ENCODE results near the gene MARK2.
"Not testable (repeated sequence)": the region's sequence is repeated elsewhere in the genome, so short reads cannot be mapped to it uniquely, and the experiment has no call there.

MARK2 gene

DNA sequence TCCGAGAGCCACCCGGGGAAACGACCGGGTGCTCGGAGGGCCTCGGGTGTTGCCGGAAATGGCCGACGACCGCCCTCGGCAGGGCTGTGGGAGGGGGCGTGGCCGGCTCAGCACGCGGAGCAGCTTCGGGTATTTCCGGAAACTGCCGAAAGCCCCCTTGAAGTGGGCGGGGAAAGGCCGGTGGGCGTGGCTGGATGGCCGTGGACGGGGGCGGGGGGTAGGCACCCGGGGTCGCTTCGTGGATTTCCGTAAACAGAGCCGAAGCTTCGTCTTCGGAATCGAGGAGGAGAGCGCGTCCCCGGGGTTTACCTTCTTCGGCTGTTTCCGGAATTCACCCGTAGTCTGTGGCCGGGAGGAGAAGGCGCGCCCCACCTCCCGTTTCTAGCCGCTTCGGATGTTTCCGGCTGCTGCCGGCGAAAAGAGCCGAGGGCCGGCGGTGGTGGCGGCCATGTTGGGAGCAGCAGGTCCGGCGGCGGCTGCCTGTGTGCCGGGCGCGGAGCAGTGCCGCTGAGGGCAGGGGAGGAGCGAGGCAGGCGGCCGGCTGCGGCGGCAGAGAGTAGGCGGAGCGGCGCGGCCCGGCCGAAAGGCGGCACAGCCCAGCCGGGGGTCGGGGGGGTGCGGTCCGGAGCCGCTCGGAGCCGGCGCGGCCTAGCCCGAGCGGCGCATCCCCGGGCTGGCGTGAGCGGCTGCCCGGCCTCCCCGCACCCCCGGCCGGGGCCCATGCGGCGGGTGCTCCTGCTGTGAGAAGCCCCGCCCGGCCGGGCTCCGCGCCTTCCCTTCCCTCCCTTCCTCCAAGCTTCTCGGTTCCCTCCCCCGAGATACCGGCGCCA lies at the start of gene MARK2:
Gene MARK2 (plus strand): TSS at position 433 of the 830 bp plus-strand sequence. CDS start 397 bp downstream, at position 830.
- peak; percentile 99 to 100 for DNase-seq

GRCh38 chr11:63791495-63792167 lies 47.3 kb upstream of the MARK2 start:
- no peak for DNase-seq

DNA sequence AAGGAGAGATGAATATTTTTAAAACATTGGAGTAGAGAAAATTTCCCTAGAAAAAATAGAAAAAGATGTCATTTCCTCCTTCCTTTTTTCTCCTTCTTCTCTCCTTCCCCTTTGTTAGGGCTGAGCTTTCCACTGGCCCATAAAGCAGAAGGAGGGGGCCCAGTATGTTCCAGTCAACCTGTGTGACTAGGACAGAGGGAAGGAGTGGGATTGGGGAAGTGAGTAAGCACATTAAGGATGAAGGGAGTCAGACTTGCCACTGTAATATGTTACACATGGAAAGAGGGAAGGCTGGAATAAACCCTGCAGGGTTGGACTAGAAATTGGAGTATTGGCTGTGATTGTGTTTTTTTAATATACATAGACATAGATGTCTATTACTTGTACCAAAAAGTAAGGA lies 45.7 kb upstream of the MARK2 start:
- DNase-seq = no peak

GRCh38 chr11:63795066-63795465 lies 43.8 kb upstream of the MARK2 start:
- DNase-seq = no peak

DNA sequence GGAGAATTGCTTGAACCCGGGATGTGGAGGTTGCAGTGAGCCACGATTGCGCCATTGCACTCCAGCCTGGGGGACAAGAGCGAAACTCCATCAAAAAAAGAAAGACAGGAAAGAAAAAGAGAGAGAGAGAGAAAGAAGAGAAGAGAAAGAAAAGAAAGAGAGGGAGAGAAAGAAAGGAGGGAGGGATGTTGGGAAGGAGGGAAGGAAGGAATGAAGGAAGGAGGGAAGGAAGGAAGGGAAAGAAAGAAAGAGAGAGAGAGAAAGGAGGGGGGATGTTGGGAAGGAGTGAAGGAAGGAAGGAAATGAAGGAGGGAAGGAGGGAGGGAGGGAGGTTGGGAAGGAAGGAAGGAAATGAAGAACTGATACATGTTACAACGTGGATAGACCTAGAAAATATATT lies 38.0 kb upstream of the MARK2 start:
- no peak for DNase-seq

- no peak for DNase-seq
Measured at GRCh38 chr11:63802637-63803414, 36.1 kb upstream of the MARK2 start.

DNA sequence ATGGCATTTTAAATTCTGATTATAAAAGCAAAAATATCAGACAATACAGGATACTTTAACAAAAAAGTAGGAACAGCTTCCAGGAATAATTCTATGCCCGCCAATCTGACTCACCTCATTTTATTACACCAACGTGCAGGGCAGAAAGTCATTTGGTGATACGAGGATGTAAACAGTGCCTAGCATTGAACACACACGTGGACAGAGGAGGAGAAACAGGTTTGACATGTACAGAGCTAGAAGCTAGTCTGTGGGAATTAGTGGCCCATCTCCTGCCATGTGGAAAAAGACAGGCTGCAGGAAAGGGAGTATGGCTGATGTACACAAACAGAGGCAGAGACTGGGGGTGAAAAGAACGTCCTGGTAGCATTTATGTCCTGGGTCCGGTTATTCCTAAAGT lies 34.7 kb upstream of the MARK2 start:
- DNase-seq = no peak

- DNase-seq = no peak
Measured at GRCh38 chr11:63805844-63806415, 33.0 kb upstream of the MARK2 start.

- DNase-seq = not testable (repeated sequence)
Measured at GRCh38 chr11:63810383-63810782, 28.5 kb upstream of the MARK2 start.

- DNase-seq = no peak
Measured at GRCh38 chr11:63811522-63811921, 27.4 kb upstream of the MARK2 start.

DNA sequence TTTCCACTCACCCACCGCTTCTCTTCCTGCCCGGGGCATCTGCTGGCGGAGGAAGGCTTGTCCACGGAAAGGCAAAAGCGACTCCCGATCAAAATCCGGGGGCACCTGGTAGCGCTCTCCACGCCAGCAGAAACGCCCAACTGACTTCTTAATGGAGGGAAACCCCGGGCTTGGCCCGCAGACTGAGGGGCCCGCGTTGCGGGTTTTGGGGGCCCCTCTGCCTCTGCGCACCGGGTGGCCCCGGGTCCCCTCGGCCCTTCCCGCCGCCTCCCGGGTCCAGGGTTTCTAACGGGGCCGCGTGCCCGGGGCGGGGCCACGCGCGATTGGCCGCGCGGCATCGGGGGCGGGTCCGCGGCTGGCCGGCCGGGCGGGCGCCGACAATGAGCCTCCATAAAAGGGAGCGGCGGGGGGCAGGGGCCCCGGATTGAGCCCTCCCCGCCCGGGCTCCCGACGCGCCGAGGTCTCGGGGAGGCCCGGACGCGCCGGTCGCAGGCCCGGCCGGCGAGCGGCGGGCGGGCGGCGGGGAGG lies 25.8 kb upstream of the MARK2 start, which contains the start of gene SPINDOC:
Gene SPINDOC (plus strand): TSS at position 422 of the 528 bp plus-strand sequence. CDS start 231 bp downstream, outside the sequence.
- DNase-seq = peak; percentile 68 to 79

DNA sequence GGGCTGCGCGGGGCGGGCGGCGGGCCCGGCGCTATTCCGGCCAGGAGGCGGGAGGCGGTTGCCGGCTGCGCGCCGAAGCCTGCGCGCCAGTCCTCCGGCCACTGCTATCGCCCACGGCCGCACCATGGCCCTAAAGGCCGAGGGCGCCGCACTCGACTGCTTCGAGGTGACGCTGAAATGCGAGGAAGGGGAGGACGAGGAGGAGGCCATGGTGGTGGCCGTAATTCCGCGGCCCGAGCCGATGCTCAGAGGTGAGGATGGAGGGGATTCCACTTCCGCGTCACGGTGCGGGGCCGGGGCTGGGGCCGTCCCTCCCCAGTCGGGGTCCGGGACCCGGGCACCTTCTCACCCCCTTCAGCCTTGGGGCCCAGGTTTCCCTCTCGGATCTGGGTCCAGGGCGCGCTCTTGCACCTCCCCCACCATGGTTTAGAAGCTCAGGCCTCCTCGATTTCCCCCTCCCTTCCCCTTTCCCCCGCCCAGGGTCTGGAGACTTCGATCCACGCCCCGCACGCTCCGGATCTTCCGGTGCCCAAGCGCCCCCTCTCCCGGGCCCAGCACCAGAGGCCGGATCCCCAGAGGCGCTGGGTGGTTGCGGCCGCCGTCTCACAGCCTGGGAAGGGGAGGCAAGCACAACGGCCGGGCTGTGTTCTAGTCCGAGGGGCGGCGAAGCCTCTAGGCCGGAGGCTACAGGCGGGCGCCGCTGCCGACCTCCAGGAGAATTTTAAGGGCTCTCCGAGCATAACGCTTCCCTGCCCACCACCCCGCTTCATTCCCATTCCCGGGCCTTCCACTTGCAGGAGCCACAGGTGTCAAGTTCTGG lies 25.1 kb upstream of the MARK2 start:
- peak; percentile 13 to 26 for DNase-seq

GRCh38 chr11:63814383-63814736 lies 24.6 kb upstream of the MARK2 start:
- no peak for DNase-seq

DNA sequence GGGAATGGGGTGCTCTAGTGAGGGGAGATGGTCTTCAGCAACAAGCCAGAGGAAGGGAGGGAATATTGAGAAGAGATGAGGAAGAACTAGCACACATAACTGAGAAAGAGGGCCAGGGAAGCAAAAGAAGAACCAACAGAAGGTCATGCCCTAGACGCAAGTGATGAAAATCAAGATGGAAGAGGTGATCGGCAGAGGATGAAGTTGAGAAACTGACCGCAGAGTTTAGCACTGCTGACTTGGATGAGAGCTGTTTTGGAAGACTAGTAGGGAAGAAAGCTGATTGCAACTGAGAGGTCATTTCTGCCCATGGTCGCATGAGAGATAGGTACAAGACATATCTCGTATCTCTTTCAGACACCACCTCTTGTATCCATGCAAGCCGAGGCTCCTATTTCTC lies 22.7 kb upstream of the MARK2 start:
- no peak for DNase-seq

DNA sequence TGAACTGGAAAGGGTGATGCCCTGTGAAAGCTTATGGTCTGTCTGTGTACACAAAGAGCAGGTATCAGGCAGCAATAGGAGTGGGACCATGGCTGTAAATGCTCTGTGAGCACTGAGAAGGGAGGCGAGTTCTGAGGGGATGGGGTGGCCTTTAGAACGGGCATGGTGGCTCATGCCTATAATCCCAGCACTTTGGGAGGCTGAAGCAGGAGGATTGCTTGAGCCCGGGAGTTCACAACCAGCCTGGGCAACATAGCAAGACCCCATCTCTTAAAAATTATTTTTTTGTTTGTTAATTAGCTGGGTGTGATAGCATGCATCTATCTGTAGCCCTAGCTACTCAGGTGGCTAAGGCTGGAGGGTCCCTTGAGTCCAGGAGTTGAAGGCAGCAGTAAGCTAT lies 22.2 kb upstream of the MARK2 start:
- DNase-seq = no peak

GRCh38 chr11:63817758-63818498 lies 21.0 kb upstream of the MARK2 start:
- DNase-seq = no peak

DNA sequence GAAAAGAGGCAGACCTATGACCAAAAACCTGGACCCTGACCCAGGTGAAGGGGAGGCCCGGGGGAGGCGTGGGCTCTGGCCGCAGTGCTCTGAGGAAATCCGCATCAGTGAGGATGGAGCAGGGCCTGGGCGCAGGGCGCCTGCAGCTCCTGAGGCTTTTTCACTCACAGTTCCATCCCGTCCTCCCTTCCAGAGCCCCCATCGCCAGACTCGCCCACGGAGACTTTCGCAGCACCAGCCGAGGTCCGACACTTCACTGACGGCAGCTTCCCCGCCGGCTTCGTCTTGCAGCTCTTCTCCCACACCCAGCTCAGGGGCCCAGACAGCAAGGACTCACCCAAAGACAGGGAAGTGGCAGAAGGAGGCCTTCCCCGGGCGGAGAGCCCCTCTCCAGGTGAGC lies 20.3 kb upstream of the MARK2 start:
- DNase-seq = no peak

- DNase-seq = no peak
Measured at GRCh38 chr11:63821411-63821810, 17.5 kb upstream of the MARK2 start.

GRCh38 chr11:63826471-63827190 lies 12.3 kb upstream of the MARK2 start:
- DNase-seq = no peak

DNA sequence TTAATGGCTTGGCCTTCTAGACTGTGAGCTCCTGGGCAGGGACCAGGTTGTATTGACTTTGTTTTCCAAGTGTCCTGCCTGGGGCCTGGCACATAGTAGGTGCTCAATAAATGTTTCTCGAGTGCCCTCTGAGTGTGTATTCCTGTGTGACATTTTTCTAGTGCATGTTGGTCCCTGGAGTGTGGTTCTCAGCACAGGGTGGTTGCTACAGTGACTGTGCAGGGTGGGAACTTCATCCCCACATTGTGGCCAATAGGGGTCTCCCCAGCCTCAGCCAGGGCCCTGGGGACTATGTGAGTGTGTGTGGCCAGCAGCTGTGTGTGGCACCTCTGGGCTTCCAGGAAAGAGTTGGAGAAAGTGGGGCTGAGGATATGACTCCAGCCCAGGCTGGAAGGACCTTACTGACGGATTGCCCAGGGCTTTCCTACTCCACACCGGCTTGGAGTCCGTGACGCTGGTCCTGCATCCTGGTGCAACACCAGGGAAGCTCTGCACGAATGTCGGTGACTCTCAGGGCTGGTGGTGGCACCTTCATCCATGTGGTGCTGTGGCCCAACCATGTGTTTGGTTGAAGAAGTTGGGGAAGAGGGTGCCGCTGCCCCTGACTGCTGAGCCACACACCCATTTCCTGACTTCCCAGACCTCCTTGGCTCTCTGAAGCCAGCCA lies 9.0 kb upstream of the MARK2 start:
- DNase-seq = no peak

Measured in CD4-positive, alpha-beta T cell treated with Interleukin-4 for 1 hour (primary cell).